ENCODE data around the gene CDPF1.

GRCh38 chr22:46251266-46251665, 1.2 kb upstream of the CDPF1 start:
- TF ChIP-seq YY1 (IDR thresholded peaks at IDR 0.05; ENCODE audit: insufficient read depth, insufficient read length) (no peak), SUZ12 (IDR thresholded peaks at IDR 0.05; ENCODE audit: extremely low read depth, insufficient read depth, insufficient read length) (no peak), ZNF274 (IDR thresholded peaks at IDR 0.05; ENCODE audit: low read depth, low read length) (no peak)
